Tibial nerve (tissue), 4 donors: ENCODE results near the gene ZNF827. TPM values are rescaled to one million over a fixed set of nuclear protein-coding genes. Genes with fewer than 3 reads are reported as not detected.

Experiments
- DNase-seq, 2 donors: peaks; one replicate each; pipeline ENCODE4 v3.0.0-alpha.2; 2019; ENCODE audit warnings: low spot score in 2 of 2
- H3K27ac ChIP-seq, 4 donors: fragments of 200-600 bp; sonication (generic) in 3 of 4; one replicate each; pipeline ENCODE4 v1.5.1; 2017 to 2019; ENCODE audit warnings: mild to moderate bottlenecking in 1 of 4
- H3K27me3 ChIP-seq, 2 donors: fragments of 200-600 bp; sonication (generic) in 1 of 2; one replicate each; pipeline versions ENCODE4 v1.5.1 to v1.6.0; 2017 to 2019
- H3K36me3 ChIP-seq, 3 donors: fragments of 200-600 bp; sonication (generic); one replicate each; pipeline ENCODE4 v1.5.1; 2018 to 2019
- H3K4me1 ChIP-seq, 4 donors: fragments of 200-600 bp; sonication (generic) in 3 of 4; one replicate each; pipeline ENCODE4 v1.5.1; 2017 to 2019
- H3K4me3 ChIP-seq, 4 donors: fragments of 200-600 bp; sonication (generic) in 3 of 4; one replicate each; pipeline ENCODE4 v1.5.1; 2017 to 2019; ENCODE audit warnings: mild to moderate bottlenecking in 1 of 4, moderate library complexity in 1 of 4
- H3K9me3 ChIP-seq, 4 donors: fragments of 200-600 bp; sonication (generic) in 3 of 4; one replicate each; pipeline ENCODE4 v1.5.1; 2017 to 2019
- CTCF ChIP-seq, 5 experiments: fragments of 200-600 bp in 3 of 5; fragments of 450-650 bp in 2 of 5; sonication (generic) in 3 of 5; IDR thresholded peaks; one replicate each; pipeline ENCODE4 v1.5.1; 2016 to 2019; ENCODE audit warnings: antibody characterized with exemption in 5 of 5, mild to moderate bottlenecking in 3 of 5, moderate library complexity in 2 of 5
- EP300 ChIP-seq, 2 donors: sonication (generic); formaldehyde crosslinking; IDR thresholded peaks; one replicate each; pipeline ENCODE4 v1.6.1; 2017; ENCODE audit warnings: antibody characterized with exemption in 2 of 2, mild to moderate bottlenecking in 1 of 2
- POLR2A ChIP-seq, 2 donors: fragments of 450-650 bp; IDR thresholded peaks; one replicate each; pipeline ENCODE4 v1.6.1; 2017; ENCODE audit warnings: antibody characterized with exemption in 2 of 2, mild to moderate bottlenecking in 2 of 2, moderate library complexity in 2 of 2
- WGBS, 2 donors: methylation state at CpG; one replicate each; pipeline ENCODE4 v1.1.5; 2018; 5-methylcytosine and 5-hydroxymethylcytosine counted together
- total RNA-seq, 4 donors: library from RNA; depleted of rRNA; stranded (reverse); fragments of >200 nt; gene quantifications; one replicate each; pipeline ENCODE4 v1.1.0, GENCODE V29; 2016

Gene ZNF827
- total RNA-seq, 4 donors from 2014 or later, result 3.7 to 10.0 (median 6.4) TPM

GRCh38 chr4:145866991-145867390 lies 71.6 kb downstream of the ZNF827 start:
- no peaks in the 10 kb centered on the region for H3K27me3 ChIP-seq
- no peak overlapping the region for H3K4me3 ChIP-seq
- TF ChIP-seq POLR2A (IDR thresholded peaks at IDR 0.05), result no peak
- TF ChIP-seq EP300 (IDR thresholded peaks at IDR 0.05), result no peak
- no peak for TF ChIP-seq CTCF (IDR thresholded peaks at IDR 0.05)
- H3K9me3 ChIP-seq, result no peaks in the 10 kb centered on the region
- H3K27ac ChIP-seq, result no peak overlapping the region
- WGBS, 2 donors, result 62 to 73% methylated on average over 4 of the region's 4 CpGs
- no peaks in the 10 kb centered on the region for H3K4me1 ChIP-seq
- H3K36me3 ChIP-seq, result no peaks in the 10 kb centered on the region
- no peak for DNase-seq

GRCh38 chr4:145865274-145865941 lies 73.2 kb downstream of the ZNF827 start:
- Histone ChIP-seq H3K9me3 (no peaks in the 10 kb centered on the region), H3K27ac (no peak overlapping the region), H3K27me3 (no peaks in the 10 kb centered on the region), H3K4me3 (no peak overlapping the region), H3K36me3 (no peaks in the 10 kb centered on the region), H3K4me1 (no peaks in the 10 kb centered on the region)
- TF ChIP-seq CTCF (IDR thresholded peaks at IDR 0.05) (no peak), EP300 (IDR thresholded peaks at IDR 0.05) (no peak), POLR2A (IDR thresholded peaks at IDR 0.05) (no peak)
- WGBS, 2 donors, result 90 to 92% methylated on average over 5 of the region's 5 CpGs
- no peak for DNase-seq

DNA sequence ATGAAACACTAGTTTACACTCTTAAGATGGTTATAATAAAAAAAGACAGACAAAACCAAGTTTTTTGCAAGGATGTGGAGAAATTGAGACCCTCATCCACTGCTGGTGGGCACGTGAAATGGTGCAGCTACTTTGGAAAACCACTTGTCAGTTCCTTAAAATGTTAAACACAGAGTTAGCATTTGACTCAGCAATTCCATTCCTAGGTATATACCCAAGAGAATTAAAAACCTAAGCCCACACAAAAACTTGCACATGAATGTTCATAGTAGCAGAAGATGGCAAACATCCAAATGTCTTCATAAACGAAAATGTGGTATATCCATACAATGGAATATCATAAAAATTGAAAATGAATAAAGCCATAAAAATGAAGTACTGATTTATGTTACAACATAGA lies 75.4 kb downstream of the ZNF827 start:
- Histone ChIP-seq H3K4me1 (no peaks in the 10 kb centered on the region), H3K27me3 (no peaks in the 10 kb centered on the region), H3K36me3 (no peaks in the 10 kb centered on the region), H3K27ac (no peak overlapping the region), H3K4me3 (no peak overlapping the region), H3K9me3 (no peaks in the 10 kb centered on the region)
- DNase-seq, result no peak
- 78% methylated on average over 2 of the region's 2 CpGs for WGBS, 2 donors
- TF ChIP-seq POLR2A (IDR thresholded peaks at IDR 0.05) (no peak), EP300 (IDR thresholded peaks at IDR 0.05) (no peak), CTCF (IDR thresholded peaks at IDR 0.05) (no peak)

GRCh38 chr4:145861336-145862318 lies 77.0 kb downstream of the ZNF827 start:
- Histone ChIP-seq H3K27ac (no peak overlapping the region), H3K36me3 (no peaks in the 10 kb centered on the region), H3K4me1 (no peaks in the 10 kb centered on the region), H3K9me3 (no peaks in the 10 kb centered on the region), H3K4me3 (no peak overlapping the region), H3K27me3 (no peaks in the 10 kb centered on the region)
- DNase-seq, result no peak
- WGBS, 2 donors, result 72 to 73% methylated on average over 16 of the region's 16 CpGs
- no peak for TF ChIP-seq EP300 (IDR thresholded peaks at IDR 0.05)
- TF ChIP-seq POLR2A (IDR thresholded peaks at IDR 0.05), result no peak
- TF ChIP-seq CTCF (IDR thresholded peaks at IDR 0.05), result no peak

- H3K4me1 ChIP-seq, result no peaks in the 10 kb centered on the region
- WGBS, 2 donors, result 93 to 97% methylated on average over 5 of the region's 5 CpGs
- no peaks in the 10 kb centered on the region for H3K9me3 ChIP-seq
- no peaks in the 10 kb centered on the region for H3K36me3 ChIP-seq
- TF ChIP-seq EP300 (IDR thresholded peaks at IDR 0.05), result no peak
- TF ChIP-seq POLR2A (IDR thresholded peaks at IDR 0.05), result no peak
- no peak for TF ChIP-seq CTCF (IDR thresholded peaks at IDR 0.05)
- no peak overlapping the region for H3K27ac ChIP-seq
- no peaks in the 10 kb centered on the region for H3K27me3 ChIP-seq
- DNase-seq, result no peak
- H3K4me3 ChIP-seq, result no peak overlapping the region
Observed at GRCh38 chr4:145860897-145861296, 77.7 kb downstream of the ZNF827 start.
